Activated T-helper 9 cell treated with anti-CD3 and anti-CD28 coated beads, Interleukin-2, amount 50 U/mL, for 16 hours (primary cell): ENCODE measurements around the gene GLTP.
"Not testable (repeated sequence)": the region's sequence is repeated elsewhere in the genome, so short reads cannot be mapped to it uniquely, and the experiment has no call there.

Experiments
- DNase-seq: peaks from one replicate; pipeline ENCODE4 v3.0.0-alpha.2; 2020; ENCODE audit warnings: low read depth

GLTP gene

DNA sequence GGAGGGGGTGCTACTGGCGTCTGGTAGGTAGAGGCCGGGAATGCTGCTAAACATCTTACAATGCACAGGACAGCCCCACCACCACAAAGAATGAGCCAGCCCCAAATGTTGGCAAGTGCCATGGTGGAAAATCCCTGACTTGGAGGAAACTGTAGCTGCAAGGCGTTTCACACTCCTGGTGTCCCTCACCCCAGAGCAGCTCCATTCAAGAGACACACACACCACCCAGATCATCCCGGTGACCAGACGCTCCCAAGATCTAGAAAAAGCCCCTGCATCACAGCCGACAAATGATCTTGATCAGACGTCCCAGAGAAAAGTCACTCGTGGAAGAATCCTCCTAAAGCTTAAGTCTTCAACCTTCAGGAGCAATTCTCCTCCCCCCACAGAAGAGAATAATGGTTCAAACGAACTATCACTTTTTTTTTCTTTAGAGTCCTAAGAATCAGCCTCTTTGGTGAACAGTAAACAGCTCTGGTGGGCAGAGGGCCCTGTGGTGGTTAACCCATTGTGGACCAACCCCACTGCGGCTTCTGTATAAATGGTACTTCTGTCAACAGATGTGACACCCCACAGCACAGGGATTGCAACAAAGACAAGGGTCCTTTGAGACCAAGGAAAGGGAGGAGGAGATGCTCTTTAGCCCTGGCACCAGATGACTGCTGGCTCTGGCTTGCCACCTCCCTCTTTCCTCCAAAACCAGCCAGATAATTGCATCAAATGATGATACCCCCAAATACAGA lies 2.7 kb downstream of the GLTP start:
- no peak for DNase-seq

GRCh38 chr12:109876406-109876805 lies 3.9 kb downstream of the GLTP start:
- no peak for DNase-seq

DNA sequence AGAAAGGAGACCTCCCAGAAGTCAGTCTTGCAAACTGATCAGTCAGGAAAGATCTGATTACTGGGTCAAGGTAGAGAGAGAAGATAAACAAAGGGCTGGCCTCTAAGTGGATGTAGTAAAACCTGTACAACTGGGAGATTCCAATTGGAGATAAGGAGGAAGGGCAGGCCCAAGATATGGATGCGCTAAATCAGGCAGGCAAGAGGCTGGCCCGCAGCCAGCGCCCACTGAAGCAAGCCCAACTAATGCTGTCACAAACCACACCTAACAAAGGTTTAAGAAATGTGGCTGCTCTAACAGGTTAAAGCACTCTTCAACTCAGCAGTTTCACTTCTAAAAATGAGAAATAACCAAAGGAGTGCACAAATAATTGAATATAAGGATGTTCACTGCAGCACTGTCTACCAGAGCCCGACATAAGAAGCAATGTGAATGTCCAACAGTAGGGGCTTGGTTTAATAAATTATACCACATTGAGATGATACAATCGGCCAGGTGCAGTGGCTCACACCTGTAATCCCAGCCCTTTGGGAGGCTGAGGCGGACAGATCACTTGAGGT lies 4.7 kb downstream of the GLTP start:
- DNase-seq = no peak

- no peak for DNase-seq
These were observed 6.7 kb downstream of the GLTP start for GRCh38 chr12:109873653-109874052.

DNA sequence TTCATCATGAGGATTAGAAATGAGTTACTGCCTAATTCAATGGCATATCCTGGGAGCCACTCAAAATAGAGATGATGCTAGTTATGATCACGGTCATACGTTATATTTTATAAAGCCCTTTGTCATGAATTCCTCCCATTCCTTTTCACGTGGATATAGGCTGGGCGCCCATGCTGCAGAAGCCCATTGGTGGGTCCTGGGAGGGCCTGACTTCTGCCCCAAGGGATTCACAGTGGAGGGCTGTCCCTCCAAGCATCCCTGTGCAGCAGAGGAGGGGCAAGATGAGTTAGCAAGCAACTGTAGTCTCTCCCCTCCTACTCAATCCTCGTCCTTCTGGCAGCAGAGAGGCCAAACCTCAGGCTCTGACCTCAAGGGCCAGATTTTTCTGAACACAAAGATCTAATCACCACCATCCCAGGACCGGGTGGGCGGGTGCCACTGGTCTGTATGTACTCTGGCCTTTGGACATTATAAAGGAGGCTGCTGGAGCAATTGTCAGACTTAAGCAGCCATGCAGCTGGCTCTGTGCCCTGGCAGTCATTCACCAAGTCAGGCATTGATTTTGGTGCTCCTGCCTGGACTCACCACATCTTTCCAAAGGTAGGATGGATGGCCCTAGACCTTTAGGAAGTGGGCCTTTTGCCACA lies 8.6 kb downstream of the GLTP start:
- no peak for DNase-seq

DNA sequence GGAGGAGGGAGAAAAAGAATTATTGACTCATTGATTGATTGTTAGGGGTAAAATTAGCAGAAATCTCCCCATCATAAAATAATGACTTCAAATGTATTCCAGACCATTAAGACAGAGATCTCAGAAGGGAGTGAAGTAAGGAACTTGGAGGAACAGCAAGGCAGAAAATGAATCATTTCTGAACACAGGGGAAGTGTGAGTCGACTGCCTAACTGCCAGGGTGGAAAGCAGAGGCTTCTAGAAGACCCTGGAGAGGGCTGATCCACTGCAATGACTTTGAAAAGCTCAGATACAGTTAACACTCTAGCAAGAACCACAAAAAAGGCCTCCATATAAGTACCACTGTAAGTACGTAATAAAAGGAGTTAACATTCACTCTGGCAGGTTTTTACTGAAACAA lies 9.7 kb downstream of the GLTP start:
- DNase-seq = no peak

GRCh38 chr12:109868182-109869051 lies 11.9 kb downstream of the GLTP start:
- no peak for DNase-seq

GRCh38 chr12:109864916-109865315 lies 15.4 kb downstream of the GLTP start:
- no peak for DNase-seq

DNA sequence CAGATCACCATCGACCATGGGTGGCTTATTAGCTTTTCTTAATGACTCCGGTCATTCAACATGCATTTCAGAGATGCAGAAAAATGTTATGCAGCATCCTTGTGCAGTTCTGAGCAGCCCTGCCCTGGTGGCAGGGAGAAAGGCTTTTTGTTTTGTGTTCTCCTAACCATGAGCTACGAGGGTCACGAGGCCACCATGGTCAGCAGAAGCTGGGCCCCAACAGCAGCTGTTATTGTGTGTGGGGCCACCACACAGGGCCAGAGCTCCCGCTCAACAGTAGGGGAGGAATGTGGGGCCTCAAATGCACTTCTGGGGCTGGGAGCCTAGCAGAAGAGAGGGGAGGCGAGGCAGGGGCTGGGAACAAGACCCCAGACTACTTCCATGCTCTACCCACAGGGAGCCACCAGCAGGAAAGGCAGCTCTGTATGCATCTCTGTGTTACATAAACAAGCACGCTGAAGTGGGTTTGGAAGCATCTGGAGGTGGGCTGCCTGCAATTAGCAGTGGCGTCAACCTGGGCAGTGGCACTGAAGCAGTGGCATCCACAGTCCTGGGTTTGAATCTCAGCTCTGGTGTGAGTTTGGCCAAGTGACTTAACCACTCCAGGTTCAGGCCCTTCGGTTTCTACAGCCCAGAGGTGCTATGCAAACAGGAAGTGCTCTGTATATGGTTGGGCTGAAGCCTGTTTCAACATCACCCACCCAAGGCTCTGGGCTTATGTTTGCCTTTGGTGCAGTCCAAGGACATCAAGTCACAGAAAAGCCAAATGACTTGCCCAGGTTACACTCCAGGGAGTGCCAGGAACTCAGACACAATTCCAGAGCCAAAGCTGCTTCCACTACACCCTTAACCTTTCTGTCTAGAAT lies 16.3 kb downstream of the GLTP start:
- DNase-seq = no peak

DNA sequence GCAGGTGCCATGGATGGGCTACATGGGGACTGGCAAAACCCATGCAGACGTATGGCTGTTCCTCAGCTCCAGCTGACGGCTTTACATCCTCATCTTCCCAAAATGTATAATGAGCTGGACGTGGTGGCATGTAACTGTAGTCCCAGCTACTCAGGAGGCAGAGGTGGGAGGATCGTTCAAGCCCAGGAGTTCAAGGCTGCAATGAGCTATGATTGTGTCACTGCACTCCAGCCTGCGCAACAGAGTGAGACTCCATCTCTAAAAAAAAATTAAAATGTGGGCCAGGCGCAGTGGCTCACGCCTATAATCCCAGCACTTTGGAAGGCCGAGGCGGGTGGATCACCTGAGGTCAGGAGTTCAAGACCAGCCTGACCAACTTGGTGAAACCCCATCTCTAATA lies 17.9 kb downstream of the GLTP start:
- not testable (repeated sequence) for DNase-seq

DNA sequence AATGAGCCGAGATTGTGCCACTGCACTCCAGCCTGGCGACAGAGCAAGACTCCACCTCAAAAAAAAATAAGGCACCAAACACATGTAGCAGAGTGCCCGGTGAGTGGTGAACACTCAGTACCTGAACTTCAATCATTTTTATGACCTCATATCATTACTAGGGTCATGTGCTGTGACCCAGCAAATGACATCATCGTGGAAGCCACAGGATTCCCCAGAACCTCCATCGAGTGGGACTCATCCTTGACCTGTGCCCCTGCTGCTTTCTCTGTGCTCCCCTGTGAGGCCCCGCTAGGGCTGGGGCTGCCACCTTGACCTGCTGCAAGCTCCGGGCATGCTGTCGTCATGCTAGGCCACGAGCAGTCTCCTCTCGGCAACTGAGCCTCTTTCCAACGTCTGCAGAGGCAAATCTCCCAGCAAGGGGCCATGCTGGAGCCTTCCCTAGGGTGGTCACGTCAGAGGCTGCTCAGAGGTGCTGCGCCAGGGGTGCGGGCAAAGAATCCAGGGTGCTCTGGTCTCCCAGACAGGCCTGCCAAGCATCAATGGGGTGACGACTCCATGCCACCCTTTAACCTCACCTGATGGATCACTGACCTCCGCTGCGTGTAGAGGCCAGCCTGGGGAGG lies 18.5 kb downstream of the GLTP start:
- DNase-seq = no peak

- DNase-seq = no peak
These were observed 19.4 kb downstream of the GLTP start for GRCh38 chr12:109860977-109861376.

GRCh38 chr12:109858764-109859163 lies 21.6 kb downstream of the GLTP start:
- DNase-seq = no peak

- no peak for DNase-seq
These were observed 22.6 kb downstream of the GLTP start for GRCh38 chr12:109857715-109858114.

- DNase-seq = no peak
These were observed 25.0 kb downstream of the GLTP start for GRCh38 chr12:109855377-109855776.

- DNase-seq = not testable (repeated sequence)
These were observed 29.8 kb downstream of the GLTP start for GRCh38 chr12:109850518-109850917.

- no peak for DNase-seq
These were observed 33.1 kb downstream of the GLTP start for GRCh38 chr12:109847142-109847735.

DNA sequence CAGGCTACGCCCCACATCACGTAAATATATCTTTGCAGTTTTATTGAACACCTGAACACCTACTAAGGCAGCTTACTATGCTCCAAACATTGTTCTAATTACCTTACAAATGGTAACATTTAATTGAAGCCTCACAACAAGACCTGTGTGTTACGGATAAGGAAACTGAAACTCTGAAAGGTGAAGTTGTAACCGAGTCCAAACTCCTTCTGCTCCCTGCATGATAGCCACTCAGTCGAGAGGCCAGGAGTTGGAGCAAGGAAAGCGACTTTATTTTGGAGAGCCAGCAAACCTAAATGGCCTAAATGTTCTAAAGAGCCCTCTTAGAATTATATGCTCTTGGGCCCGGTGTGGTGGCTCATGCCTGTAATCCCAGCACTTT lies 34.5 kb downstream of the GLTP start:
- DNase-seq = no peak

DNA sequence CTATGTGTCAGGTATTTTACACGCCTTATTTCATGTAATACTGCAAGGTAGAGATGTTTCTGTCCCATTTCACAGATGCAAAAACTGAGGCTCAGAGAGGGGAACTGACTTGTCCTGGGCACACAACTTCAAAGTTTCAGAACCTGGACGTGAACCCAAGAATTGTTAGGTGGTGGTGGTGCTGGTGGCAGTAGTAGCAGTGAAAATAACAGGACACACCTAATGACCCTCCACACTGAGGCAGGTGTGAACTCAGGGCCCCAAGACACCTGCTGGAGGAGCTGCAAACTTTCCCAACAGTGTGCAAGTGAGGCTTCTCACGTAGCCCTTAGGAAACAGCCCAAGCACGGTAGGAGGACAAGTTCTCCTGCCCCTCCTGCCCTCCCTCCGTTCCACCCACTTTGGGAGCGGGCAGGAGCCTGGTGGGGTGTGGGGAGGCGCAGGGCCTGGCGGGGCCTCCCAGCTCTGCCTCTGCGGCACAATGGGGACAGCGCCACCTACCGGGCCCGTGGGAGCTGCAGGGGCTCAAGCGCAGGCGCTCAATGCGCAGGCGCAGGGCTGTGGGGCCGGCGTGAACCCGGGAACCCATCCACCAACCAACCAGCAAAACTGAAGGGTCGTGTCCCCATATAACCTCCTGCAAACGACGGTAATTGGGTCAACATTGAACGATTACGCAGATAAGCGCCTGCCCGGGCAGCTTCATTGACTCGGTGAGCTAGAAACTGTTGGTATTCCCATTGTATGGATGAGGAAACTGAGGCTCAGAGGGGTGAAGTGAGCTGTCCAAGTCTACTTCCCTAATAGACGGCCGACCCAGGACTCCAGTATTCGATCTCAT lies 35.1 kb downstream of the GLTP start:
- peak; percentile 80 for DNase-seq

- no peak for DNase-seq
These were observed 36.2 kb downstream of the GLTP start for GRCh38 chr12:109844091-109844490.
